GM06990 (cell line): ENCODE measurements around the gene NAALAD2.
"Not testable (repeated sequence)": the region's sequence is repeated elsewhere in the genome, so short reads cannot be mapped to it uniquely, and the experiment has no call there.

Experiments used
- DNase-seq: peaks from one replicate; pipeline ENCODE4 v3.0.0-alpha.2; 2011; ENCODE audit not compliant: insufficient read length; ENCODE audit errors: extremely low read depth
- H3K27me3 ChIP-seq: replicated peaks from 2 replicates; pipeline ENCODE4 v1.6.0; 2011; ENCODE audit warnings: low read length; ENCODE audit not compliant: control insufficient read depth, insufficient read depth
- H3K36me3 ChIP-seq: 2 replicates; pipeline ENCODE4 v1.5.1; 2011; ENCODE audit warnings: low read length; ENCODE audit not compliant: control insufficient read depth, insufficient read depth
- H3K4me3 ChIP-seq: replicated peaks from 2 replicates; pipeline ENCODE4 v1.5.1; 2011; ENCODE audit warnings: low read depth, mild to moderate bottlenecking, control low read depth, low read length
- CTCF ChIP-seq: IDR thresholded peaks from 2 replicates; pipeline ENCODE4 v1.5.1; 2011; ENCODE audit warnings: low read length, control low read depth, mild to moderate bottlenecking, inconsistent platforms; ENCODE audit not compliant: insufficient read depth, poor library complexity, severe bottlenecking

Gene NAALAD2

GRCh38 chr11:90204832-90205646, 70.6 kb downstream of the NAALAD2 start:
- DNase-seq: peak; percentile 17
- peak; percentile 85 for TF ChIP-seq CTCF
- Histone ChIP-seq H3K4me3 (no peak overlapping the region), H3K36me3 (peaks cover 3% of the 10 kb centered on the region), H3K27me3 (no peaks in the 10 kb centered on the region)

GRCh38 chr11:90207992-90208391, 73.5 kb downstream of the NAALAD2 start:
- DNase-seq, H3K36me3 ChIP-seq, H3K4me3 ChIP-seq, H3K27me3 ChIP-seq: not testable (repeated sequence)

GRCh38 chr11:90208857-90209256, 74.4 kb downstream of the NAALAD2 start:
- DNase-seq: no peak
- H3K36me3 ChIP-seq: peaks cover 4% of the 10 kb centered on the region
- H3K27me3 ChIP-seq: no peaks in the 10 kb centered on the region
- TF ChIP-seq CTCF: no peak
- no peak overlapping the region for H3K4me3 ChIP-seq

GRCh38 chr11:90213322-90213721, 78.9 kb downstream of the NAALAD2 start:
- H3K36me3 ChIP-seq: peaks cover 4% of the 10 kb centered on the region
- no peak for TF ChIP-seq CTCF
- H3K27me3 ChIP-seq: no peaks in the 10 kb centered on the region
- no peak for DNase-seq
- no peak overlapping the region for H3K4me3 ChIP-seq

- no peak for TF ChIP-seq CTCF
- H3K36me3 ChIP-seq: peaks cover 2% of the 10 kb centered on the region
Observed at GRCh38 chr11:90216611-90217010, 82.1 kb downstream of the NAALAD2 start.

GRCh38 chr11:90218606-90219005, 84.1 kb downstream of the NAALAD2 start:
- TF ChIP-seq CTCF: no peak
- H3K4me3 ChIP-seq: no peak overlapping the region
- no peaks in the 10 kb centered on the region for H3K27me3 ChIP-seq
- H3K36me3 ChIP-seq: no peaks in the 10 kb centered on the region
- no peak for DNase-seq

More at GRCh38 chr11:90216611-90217010, 82.1 kb downstream of the NAALAD2 start:
- Histone ChIP-seq H3K4me3 (no peak overlapping the region), H3K27me3 (no peaks in the 10 kb centered on the region)
- DNase-seq: no peak
